K562 (cell line): ENCODE results near the gene PCDH9. TPM values are rescaled to one million over a fixed set of nuclear protein-coding genes. Genes with fewer than 3 reads are reported as not detected.

Experiments
- BRF1 ChIP-seq: IDR thresholded peaks from 3 replicates; pipeline ENCODE4 v1.6.1; 2011; ENCODE audit warnings: borderline replicate concordance, mild to moderate bottlenecking; ENCODE audit not compliant: insufficient read length; ENCODE audit errors: extremely low read depth
- DPF2 ChIP-seq: fragments of 450-650 bp; IDR thresholded peaks from 2 replicates; pipeline ENCODE4 v1.6.1; 2016
- FOXA3 ChIP-seq, 2 experiments: fragments of 450-650 bp in 1 of 2; sonication (generic) in 1 of 2; formaldehyde crosslinking; IDR thresholded peaks in 1 of 2; conservative IDR thresholded peaks in 1 of 2; 2 replicates each; pipeline versions ENCODE4 v1.4.0 to v1.8.0; 2020 to 2022; ENCODE audit warnings: mild to moderate bottlenecking in 2 of 2, missing genetic modification reagents in 1 of 2
- FOXK2 ChIP-seq, 2 experiments: fragments of 450-650 bp; IDR thresholded peaks in 1 of 2; conservative IDR thresholded peaks in 1 of 2; 2 replicates each; pipeline ENCODE4 v1.6.1; 2016; ENCODE audit warnings: low read depth in 2 of 2, mild to moderate bottlenecking in 1 of 2
- HDAC3 ChIP-seq: fragments of 450-650 bp; IDR thresholded peaks from 2 replicates; pipeline ENCODE4 v1.6.1; 2018; ENCODE audit warnings: borderline replicate concordance, mild to moderate bottlenecking, moderate library complexity; ENCODE audit not compliant: partially characterized antibody
- KDM5B ChIP-seq: fragments of 200-600 bp; sonication (generic); IDR thresholded peaks from 2 replicates; pipeline ENCODE4 v1.6.1; 2012; ENCODE audit warnings: low read depth, mild to moderate bottlenecking, moderate library complexity, low read length, control low read depth, inconsistent platforms; ENCODE audit not compliant: insufficient replicate concordance
- MEIS2 ChIP-seq: fragments of 450-650 bp; IDR thresholded peaks from 2 replicates; pipeline ENCODE4 v1.6.1; 2014; ENCODE audit warnings: mild to moderate bottlenecking; ENCODE audit not compliant: partially characterized antibody
- PHB2 ChIP-seq: fragments of 450-650 bp; IDR thresholded peaks from 2 replicates; pipeline ENCODE4 v1.6.1; 2017; ENCODE audit warnings: low read depth
- POLR2G ChIP-seq: fragments of 200-400 bp; formaldehyde crosslinking; IDR thresholded peaks from 2 replicates; pipeline ENCODE4 v1.6.1; 2017; ENCODE audit warnings: low read depth, mild to moderate bottlenecking, antibody characterized with exemption, low read length, moderate library complexity
- SMAD3 ChIP-seq: fragments of 450-650 bp; formaldehyde crosslinking; conservative IDR thresholded peaks from 2 replicates; pipeline ENCODE4 v1.4.0; 2020; ENCODE audit warnings: mild to moderate bottlenecking
- SMARCA5 ChIP-seq: fragments of 450-650 bp; IDR thresholded peaks from 2 replicates; pipeline ENCODE4 v1.6.1; 2016
- SMARCC2 ChIP-seq: fragments of 450-650 bp; IDR thresholded peaks from 2 replicates; pipeline ENCODE4 v1.6.1; 2017; ENCODE audit warnings: antibody characterized with exemption, moderate library complexity, mild to moderate bottlenecking, low read depth
- SMARCE1 ChIP-seq: fragments of 450-650 bp; IDR thresholded peaks from 2 replicates; pipeline ENCODE4 v1.7.1; 2016; ENCODE audit warnings: mild to moderate bottlenecking
- ZNF146 ChIP-seq: IDR thresholded peaks from one replicate; pipeline ENCODE4 v1.6.1; 2018; ENCODE audit warnings: missing compliant biosample characterization; ENCODE audit not compliant: unreplicated experiment
- polyA plus RNA-seq, 8 experiments: library from polyadenylated mRNA; depleted of rRNA in 4 of 8; stranded (reverse) in 5 of 8; unstranded in 3 of 8; fragments of >200 nt; fragmentation: Nextera tagmentation in 2 of 8; fragmentation: Illumina TruSeq in 1 of 8; extraction: Ambion mirVana in 2 of 8; extraction: Trizol in 1 of 8; gene quantifications; 2 replicates each; pipeline versions ENCODE4 v1.2.1 to v1.2.3, GENCODE V29; 2011 to 2014; ENCODE audit warnings: inconsistent platforms in 1 of 8, missing spikeins in 1 of 8
- total RNA-seq, 7 experiments: library from RNA; depleted of rRNA in 6 of 7; stranded (reverse); fragments of >200 nt in 6 of 7; fragmentation: Illumina TruSeq in 2 of 7; extraction: Trizol in 2 of 7; gene quantifications; 2 replicates each; pipeline versions ENCODE4 v1.2.1 to v1.2.3, GENCODE V29; 2011 to 2021; ENCODE audit warnings: low replicate concordance in 1 of 7
- TF ChIP-seq, protein P1 (sequence below): fragments of 200-800 bp; sonication (Bioruptor generic); IDR thresholded peaks from 2 replicates; pipeline ENCODE4 v1.6.1; 2017; ENCODE audit warnings: missing genetic modification characterization, missing compliant biosample characterization
- TF ChIP-seq, protein P2 (sequence below): fragments of 250-450 bp; sonication (Bioruptor Pico); IDR thresholded peaks from 2 replicates; pipeline ENCODE4 v1.8.0; 2021; ENCODE audit warnings: moderate library complexity, mild to moderate bottlenecking, inconsistent platforms
- TF ChIP-seq, protein P3 (sequence below), 2 experiments: IDR thresholded peaks in 1 of 2; conservative IDR thresholded peaks in 1 of 2; 2 replicates each; pipeline ENCODE4 v1.6.1; 2016; ENCODE audit warnings: low read depth in 2 of 2, mild to moderate bottlenecking in 1 of 2, missing compliant biosample characterization in 1 of 2, missing genetic modification characterization in 1 of 2, moderate library complexity in 1 of 2

PCDH9 gene
- total and polyA plus RNA-seq, 9 of the 15 experiments (the other 6 are each of a cell fraction or from before 2014, with no cell fraction given) = 1.1 to 6.7 (median 4.9) TPM

DNA sequence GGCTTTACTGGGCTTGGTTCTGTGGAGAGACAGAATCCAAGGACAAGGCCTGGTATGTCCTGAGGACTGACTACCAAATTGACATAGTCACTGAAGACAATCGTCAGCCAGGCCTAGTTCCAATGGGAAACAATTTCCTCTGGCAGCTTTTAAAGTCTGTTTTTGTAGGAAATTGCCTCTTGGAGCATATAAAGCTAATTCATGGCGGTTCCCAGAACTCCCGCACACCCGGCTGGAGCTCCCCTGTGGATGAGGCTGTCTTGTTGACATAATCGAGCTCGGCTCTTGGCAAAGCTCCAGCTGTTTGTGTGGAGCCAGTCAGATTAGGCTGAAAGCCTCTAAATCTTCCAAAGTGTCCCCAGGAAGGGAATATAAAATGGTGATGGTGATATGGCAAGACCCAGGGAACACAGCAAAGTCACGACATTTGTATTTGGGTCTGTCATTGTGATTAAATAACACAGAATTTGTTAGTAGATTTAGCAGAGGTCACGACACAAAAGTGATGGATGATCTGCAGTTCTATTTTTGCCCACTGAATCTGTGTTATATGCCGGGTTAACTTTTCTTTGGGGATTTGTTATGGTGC is 395.0 kb downstream of the PCDH9 start (continued):
- TF ChIP-seq, protein P1, sequence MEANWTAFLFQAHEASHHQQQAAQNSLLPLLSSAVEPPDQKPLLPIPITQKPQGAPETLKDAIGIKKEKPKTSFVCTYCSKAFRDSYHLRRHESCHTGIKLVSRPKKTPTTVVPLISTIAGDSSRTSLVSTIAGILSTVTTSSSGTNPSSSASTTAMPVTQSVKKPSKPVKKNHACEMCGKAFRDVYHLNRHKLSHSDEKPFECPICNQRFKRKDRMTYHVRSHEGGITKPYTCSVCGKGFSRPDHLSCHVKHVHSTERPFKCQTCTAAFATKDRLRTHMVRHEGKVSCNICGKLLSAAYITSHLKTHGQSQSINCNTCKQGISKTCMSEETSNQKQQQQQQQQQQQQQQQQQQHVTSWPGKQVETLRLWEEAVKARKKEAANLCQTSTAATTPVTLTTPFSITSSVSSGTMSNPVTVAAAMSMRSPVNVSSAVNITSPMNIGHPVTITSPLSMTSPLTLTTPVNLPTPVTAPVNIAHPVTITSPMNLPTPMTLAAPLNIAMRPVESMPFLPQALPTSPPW (CRISPR knock-in tag) = no peak
- TF ChIP-seq BRF1 (no peak), SMARCA5 (no peak), KDM5B (no peak), SMARCE1 (peak; percentile 25; the same call in 1 of the 2 replicates), MEIS2 (peak; percentile 93), DPF2 (peak; percentile 32; the same call in 1 of the 2 replicates), PHB2 (no peak), FOXA3 (CRISPR knock-in tag; conservative IDR thresholded peaks at IDR 0.05 in 1 of 2, IDR thresholded peaks at IDR 0.05 in 1 of 2) (peak in 1 of 2 experiments; percentile 84; a peak in 2 of 4 replicates), SMARCC2 (peak; percentile 28; the same call in 1 of the 2 replicates), SMAD3 (CRISPR knock-in tag) (no peak), FOXK2 (conservative IDR thresholded peaks at IDR 0.05 in 1 of 2, IDR thresholded peaks at IDR 0.05 in 1 of 2; ENCODE audit: low read depth in 2 of 2) (peak; percentile 74 to 84; a peak in 3 of 4 replicates), ZNF146 (CRISPR knock-in tag) (no peak), POLR2G (no peak), HDAC3 (no peak)
- TF ChIP-seq, protein P2, sequence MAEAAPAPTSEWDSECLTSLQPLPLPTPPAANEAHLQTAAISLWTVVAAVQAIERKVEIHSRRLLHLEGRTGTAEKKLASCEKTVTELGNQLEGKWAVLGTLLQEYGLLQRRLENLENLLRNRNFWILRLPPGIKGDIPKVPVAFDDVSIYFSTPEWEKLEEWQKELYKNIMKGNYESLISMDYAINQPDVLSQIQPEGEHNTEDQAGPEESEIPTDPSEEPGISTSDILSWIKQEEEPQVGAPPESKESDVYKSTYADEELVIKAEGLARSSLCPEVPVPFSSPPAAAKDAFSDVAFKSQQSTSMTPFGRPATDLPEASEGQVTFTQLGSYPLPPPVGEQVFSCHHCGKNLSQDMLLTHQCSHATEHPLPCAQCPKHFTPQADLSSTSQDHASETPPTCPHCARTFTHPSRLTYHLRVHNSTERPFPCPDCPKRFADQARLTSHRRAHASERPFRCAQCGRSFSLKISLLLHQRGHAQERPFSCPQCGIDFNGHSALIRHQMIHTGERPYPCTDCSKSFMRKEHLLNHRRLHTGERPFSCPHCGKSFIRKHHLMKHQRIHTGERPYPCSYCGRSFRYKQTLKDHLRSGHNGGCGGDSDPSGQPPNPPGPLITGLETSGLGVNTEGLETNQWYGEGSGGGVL (CRISPR knock-in tag) = no peak
- TF ChIP-seq, protein P3, sequence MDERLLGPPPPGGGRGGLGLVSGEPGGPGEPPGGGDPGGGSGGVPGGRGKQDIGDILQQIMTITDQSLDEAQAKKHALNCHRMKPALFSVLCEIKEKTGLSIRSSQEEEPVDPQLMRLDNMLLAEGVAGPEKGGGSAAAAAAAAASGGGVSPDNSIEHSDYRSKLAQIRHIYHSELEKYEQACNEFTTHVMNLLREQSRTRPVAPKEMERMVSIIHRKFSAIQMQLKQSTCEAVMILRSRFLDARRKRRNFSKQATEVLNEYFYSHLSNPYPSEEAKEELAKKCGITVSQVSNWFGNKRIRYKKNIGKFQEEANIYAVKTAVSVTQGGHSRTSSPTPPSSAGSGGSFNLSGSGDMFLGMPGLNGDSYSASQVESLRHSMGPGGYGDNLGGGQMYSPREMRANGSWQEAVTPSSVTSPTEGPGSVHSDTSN (CRISPR knock-in tag; IDR thresholded peaks at IDR 0.05; ENCODE audit: low read depth) = no peak
- TF ChIP-seq, protein P3 (tag; conservative IDR thresholded peaks at IDR 0.05; ENCODE audit: low read depth) = peak; percentile 90
